GM13976 (cell line): ENCODE results near the gene FIGNL2.

Experiments
- DNase-seq: peaks from one replicate; pipeline ENCODE4 v3.0.0; 2012; ENCODE audit warnings: low spot score
- CTCF ChIP-seq: IDR thresholded peaks from 2 replicates; pipeline ENCODE4 v1.5.1; 2012; ENCODE audit warnings: borderline replicate concordance, mild to moderate bottlenecking; ENCODE audit not compliant: insufficient read depth; ENCODE audit errors: extremely low read depth, missing control alignments, control extremely low read depth
- in situ Hi-C: fragments of 300-500 bp; cut with MboI; formaldehyde crosslinking; loops from one replicate; pipeline ENCODE4 v1.12.0; 2022; ENCODE audit warnings: low sequenced_read_pairs, mixed read lengths, inconsistent platforms; ENCODE audit not compliant: unreplicated experiment

The FIGNL2 gene

GRCh38 chr12:51848326-51848727 lies at the start of gene FIGNL2:
Gene FIGNL2 (minus strand): TSS chr12:51848718. CDS start chr12:51822413, 26,305 bp downstream.
- DNase-seq = no peak

DNA sequence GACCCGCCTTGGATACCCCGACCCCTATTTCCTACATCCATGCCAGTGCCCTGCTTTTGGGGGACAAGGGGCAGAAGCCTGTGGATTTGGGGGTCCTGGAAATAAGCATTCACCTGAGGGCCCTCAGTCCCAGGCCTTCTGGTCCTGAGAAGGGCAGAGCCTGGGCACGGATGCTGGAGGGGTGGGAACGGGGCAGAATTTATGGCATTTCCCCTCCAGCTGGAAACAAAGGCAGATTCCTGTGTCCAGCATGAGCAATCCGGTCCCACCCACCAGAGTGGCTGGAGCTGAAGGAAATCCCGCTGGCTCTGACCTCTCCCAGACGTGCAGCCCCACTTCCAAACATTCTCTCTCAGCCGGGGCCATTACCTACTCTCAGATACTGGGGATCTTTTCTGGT lies 48.7 kb upstream of the FIGNL2 start:
- in situ Hi-C loops = no loop called here
- no peak for TF ChIP-seq CTCF
- no peak for DNase-seq

More at GRCh38 chr12:51848326-51848727, at the start of gene FIGNL2:
- TF ChIP-seq CTCF = no peak
- in situ Hi-C loops = no loop called here

- no peak for DNase-seq
- in situ Hi-C loops = no loop called here
- no peak for TF ChIP-seq CTCF
These were observed 47.7 kb upstream of the FIGNL2 start for GRCh38 chr12:51896236-51896635.

GRCh38 chr12:51895378-51896135 lies 47.0 kb upstream of the FIGNL2 start:
- no peak for TF ChIP-seq CTCF
- no peak for DNase-seq
- in situ Hi-C loops = no loop called here

GRCh38 chr12:51893786-51894185 lies 45.3 kb upstream of the FIGNL2 start:
- in situ Hi-C loops = no loop called here

DNA sequence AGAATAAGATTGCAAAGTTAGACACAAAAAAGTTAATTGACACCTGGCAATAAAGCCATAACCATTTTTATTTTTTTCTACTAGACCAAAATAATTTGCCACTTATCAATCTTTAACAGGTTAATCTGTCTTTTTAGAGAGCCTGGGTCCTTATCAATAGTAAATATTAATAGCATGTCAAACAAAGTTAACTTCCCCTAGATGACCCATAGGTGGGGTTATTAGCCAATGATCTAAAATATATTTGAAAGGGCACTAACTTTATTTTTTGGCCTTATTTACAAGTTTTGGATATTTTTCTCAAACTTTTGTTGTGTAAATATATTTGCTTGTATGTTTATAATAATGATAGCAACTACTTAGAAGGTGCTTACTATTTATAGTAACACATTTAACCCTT lies 43.3 kb upstream of the FIGNL2 start:
- no peak for DNase-seq
- in situ Hi-C loops = no loop called here

More at GRCh38 chr12:51893786-51894185, 45.3 kb upstream of the FIGNL2 start:
- no peak for DNase-seq
- TF ChIP-seq CTCF = no peak

More for the DNA sequence above, 43.3 kb upstream of the FIGNL2 start:
- no peak for TF ChIP-seq CTCF
